ENCODE results near the gene ZBTB5.
"Not testable (repeated sequence)": the region's sequence is repeated elsewhere in the genome, so short reads cannot be mapped to it uniquely, and the experiment has no call there.

Gene ZBTB5

DNA sequence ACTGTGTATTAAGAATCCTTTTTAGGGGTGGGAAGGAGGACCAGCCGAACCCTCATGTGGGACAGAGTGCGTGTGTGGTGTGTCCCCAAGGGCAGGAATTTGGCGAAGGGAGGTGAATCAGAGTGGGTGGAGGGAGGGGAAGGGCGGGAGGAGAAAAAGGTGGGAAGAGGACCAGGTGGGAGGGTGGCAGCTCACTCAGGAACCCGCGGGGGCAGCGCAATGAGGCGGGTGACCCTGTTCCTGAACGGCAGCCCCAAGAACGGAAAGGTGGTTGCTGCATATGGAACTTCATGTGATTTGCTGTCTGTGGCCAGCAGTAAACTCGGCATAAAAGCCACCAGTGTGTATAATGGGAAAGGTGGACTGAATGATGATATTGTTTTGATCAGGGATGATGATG lies 11.7 kb upstream of the ZBTB5 start:
- POLR2A ChIA-PET = no interaction called here
- CTCF ChIA-PET = no interaction called here
- TF ChIP-seq CTCF (IDR thresholded peaks at IDR 0.05; ENCODE audit: control extremely low read depth, extremely low read depth, low read depth, missing control alignments) = no peak
- DNase-seq (ENCODE audit: extremely low spot score) = no peak

GRCh38 chr9:37474438-37474837 lies 9.2 kb upstream of the ZBTB5 start:
- no peak for TF ChIP-seq CTCF (IDR thresholded peaks at IDR 0.05; ENCODE audit: control extremely low read depth, extremely low read depth, low read depth, missing control alignments)
- DNase-seq (ENCODE audit: extremely low spot score) = no peak
- CTCF ChIA-PET = no interaction called here
- POLR2A ChIA-PET = no interaction called here

DNA sequence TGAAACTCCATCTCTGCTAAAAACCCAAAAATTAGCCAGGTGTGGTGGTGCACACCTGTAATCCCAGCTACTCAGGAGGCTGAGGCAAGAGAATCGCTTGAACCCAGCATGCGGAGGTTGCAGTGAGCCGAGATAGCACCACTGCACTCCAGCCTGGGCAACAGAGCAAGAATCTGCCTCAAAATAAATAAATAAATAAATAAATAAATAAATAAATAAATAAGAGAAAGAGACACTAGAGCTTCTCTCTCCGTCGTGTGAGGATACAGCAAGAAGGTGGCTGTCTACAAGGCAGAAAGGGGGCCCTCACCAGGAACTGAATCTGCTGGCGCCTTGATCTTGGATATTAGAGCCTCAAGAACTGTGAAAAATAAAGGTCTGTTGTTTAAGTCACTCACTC lies 8.7 kb upstream of the ZBTB5 start:
- POLR2A ChIA-PET; DNase-seq (ENCODE audit: extremely low spot score); CTCF ChIA-PET: not testable (repeated sequence)

DNA sequence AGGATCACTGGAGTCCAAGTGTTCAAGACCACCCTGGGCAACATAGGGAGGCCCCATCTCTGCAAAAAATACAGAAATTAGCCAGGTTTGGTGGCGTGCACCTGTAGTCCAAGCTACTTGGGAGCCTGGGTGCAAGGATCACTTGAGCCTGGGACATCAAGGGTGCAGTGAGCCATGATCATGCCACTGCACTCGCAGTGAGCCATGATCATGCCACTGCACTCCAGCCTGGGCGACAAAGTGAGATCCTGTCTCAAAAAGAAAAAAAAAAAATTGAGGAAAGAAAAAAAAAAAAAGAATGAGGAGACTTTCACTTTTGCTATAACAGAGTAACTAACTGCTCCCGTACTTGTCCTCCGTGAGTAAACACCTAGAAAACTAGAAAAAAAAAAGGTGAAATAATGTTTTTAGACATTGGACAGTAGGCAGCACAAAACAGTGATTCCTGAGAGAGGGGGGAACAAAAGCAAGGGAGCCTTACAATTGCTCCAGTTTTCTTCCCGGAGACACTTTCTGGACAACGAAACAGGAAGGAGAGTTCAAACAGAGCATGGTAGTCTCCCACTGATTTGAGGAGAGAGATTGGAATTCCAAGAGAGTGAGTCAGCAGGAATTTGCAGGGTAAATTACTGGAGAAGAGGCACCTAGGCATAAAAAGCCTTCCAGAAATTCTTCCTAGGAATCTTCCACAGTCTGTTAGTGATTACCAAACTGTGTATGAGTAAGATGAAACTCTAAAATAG lies 6.9 kb upstream of the ZBTB5 start:
- no peak for TF ChIP-seq CTCF (IDR thresholded peaks at IDR 0.05; ENCODE audit: control extremely low read depth, extremely low read depth, low read depth, missing control alignments)
- CTCF ChIA-PET = no interaction called here
- DNase-seq (ENCODE audit: extremely low spot score) = no peak
- POLR2A ChIA-PET = no interaction called here

GRCh38 chr9:37468620-37469019 lies 3.4 kb upstream of the ZBTB5 start:
- no peak for DNase-seq (ENCODE audit: extremely low spot score)
- CTCF ChIA-PET = no interaction called here
- POLR2A ChIA-PET = no interaction called here
- no peak for TF ChIP-seq CTCF (IDR thresholded peaks at IDR 0.05; ENCODE audit: control extremely low read depth, extremely low read depth, low read depth, missing control alignments)

DNA sequence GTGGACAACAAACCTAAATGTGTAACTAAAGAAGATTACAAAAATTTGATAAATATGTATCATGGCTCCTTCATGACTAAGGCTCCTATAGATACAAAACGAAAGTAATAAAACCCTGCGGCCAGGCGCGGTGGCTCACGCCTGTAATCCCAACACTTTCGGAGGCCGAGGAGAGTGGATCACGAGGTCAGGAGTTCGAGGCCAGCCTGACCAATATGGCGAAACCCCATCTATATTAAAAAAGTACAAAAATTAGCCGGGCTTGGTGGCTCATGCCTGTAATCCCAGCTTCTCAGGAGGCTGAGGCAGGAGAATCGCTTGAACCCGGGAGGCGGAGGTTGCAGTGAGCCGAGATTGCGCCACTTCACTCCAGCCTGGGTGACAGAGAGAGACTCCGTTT lies 2.3 kb upstream of the ZBTB5 start:
- CTCF ChIA-PET; DNase-seq (ENCODE audit: extremely low spot score); POLR2A ChIA-PET: not testable (repeated sequence)

DNA sequence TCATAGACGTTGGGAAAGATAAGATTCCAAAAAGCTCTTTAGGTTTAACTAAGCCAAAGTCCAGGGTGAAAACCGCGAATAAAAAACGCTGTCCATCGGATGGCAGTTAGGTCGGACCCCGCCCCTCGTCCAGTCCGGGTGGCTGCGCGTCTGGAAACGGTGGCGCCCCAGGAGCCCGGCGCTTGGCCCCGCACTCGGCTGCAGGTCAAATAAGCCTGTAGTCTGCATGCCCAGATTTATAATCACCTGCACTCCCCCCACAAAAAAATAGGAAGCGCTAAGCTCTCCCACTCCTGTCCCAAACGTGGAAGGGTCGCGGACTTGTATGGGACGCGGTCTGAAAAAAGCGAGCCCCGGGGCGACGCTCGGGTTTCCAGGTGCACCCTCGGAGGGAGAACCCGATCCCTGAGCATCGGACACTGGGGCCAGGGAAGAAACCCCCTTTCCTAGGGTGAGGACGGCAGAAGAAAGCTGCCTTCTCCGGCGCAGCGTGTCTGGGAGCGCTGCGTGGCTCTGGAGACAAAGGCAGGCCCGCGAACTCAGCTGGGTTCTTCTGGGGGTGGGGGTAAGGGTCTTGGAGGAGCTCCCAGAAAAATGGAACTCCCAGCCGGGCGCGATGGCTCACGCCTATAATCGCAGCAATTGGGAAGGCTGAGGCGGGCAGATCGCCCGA lies 923 bp upstream of the ZBTB5 start:
- no peak for TF ChIP-seq CTCF (IDR thresholded peaks at IDR 0.05; ENCODE audit: control extremely low read depth, extremely low read depth, low read depth, missing control alignments)
- ChIA-PET CTCF (interaction anchor here (1.1 to 1.6 kb wide), 5 partner anchors 10 to 18 kb away, joined by 3 to 4 read pairs (median 3); no protein-coding TSS in a partner anchor), POLR2A (interaction anchor here (1.4 to 1.5 kb wide), 4 partner anchors 16 to 21 kb away, joined by 3 to 4 read pairs (median 4); partner anchors contain the start of gene POLR1E)
- peak; percentile 36 for DNase-seq (ENCODE audit: extremely low spot score)

All from GM10248 (cell line).